Glutamatergic neuron (in vitro differentiated cells): ENCODE data around the gene MSX1. TPM values are rescaled to one million over a fixed set of nuclear protein-coding genes. Genes with fewer than 3 reads are reported as not detected.

Experiments used
- DNase-seq: peaks from one replicate; pipeline ENCODE4 v3.0.0; 2022
- H3K27ac Mint-ChIP-seq: one replicate; pipeline ENCODE4 v1.8.0; 2020; ENCODE audit warnings: mild to moderate bottlenecking, mixed read lengths, inconsistent platforms; ENCODE audit not compliant: unreplicated experiment
- H3K27me3 Mint-ChIP-seq: one replicate; pipeline ENCODE4 v1.8.0; 2020; ENCODE audit warnings: mild to moderate bottlenecking, moderate library complexity, mixed read lengths, inconsistent platforms; ENCODE audit not compliant: unreplicated experiment
- H3K36me3 Mint-ChIP-seq: one replicate; pipeline ENCODE4 v1.8.0; 2020; ENCODE audit warnings: mild to moderate bottlenecking, mixed read lengths, inconsistent platforms; ENCODE audit not compliant: unreplicated experiment
- H3K4me1 Mint-ChIP-seq: one replicate; pipeline ENCODE4 v1.8.0; 2020; ENCODE audit warnings: mild to moderate bottlenecking, low read depth, mixed read lengths, inconsistent platforms; ENCODE audit not compliant: unreplicated experiment
- H3K4me3 Mint-ChIP-seq: one replicate; pipeline ENCODE4 v1.8.0; 2020; ENCODE audit warnings: mild to moderate bottlenecking, mixed read lengths, inconsistent platforms; ENCODE audit not compliant: unreplicated experiment
- H3K9me3 Mint-ChIP-seq: one replicate; pipeline ENCODE4 v1.8.0; 2020; ENCODE audit warnings: mild to moderate bottlenecking, moderate library complexity, mixed read lengths, inconsistent platforms; ENCODE audit not compliant: unreplicated experiment
- CTCF ChIP-seq: fragments of 200-600 bp; sonication (generic); IDR thresholded peaks from one replicate; pipeline ENCODE4 v1.5.0; 2021; ENCODE audit not compliant: partially characterized antibody, unreplicated experiment
- total RNA-seq: library from RNA; stranded (reverse); fragmentation: NEBNext Ultra II Directional; extraction: Animal tissue kit (Norgen Biotek cat#: 25700); gene quantifications from one replicate; pipeline ENCODE4 v1.2.1, GENCODE V29; 2021; ENCODE audit not compliant: unreplicated experiment

The MSX1 gene
- total RNA-seq, 1 donor from 2014 or later: 0.22 TPM

- peaks cover 8% of the 10 kb centered on the region for H3K36me3 Mint-ChIP-seq
- no peak for DNase-seq
- TF ChIP-seq CTCF: no peak
- peaks cover 2% of the 10 kb centered on the region for H3K9me3 Mint-ChIP-seq
- peaks cover 7% of the 10 kb centered on the region for H3K4me1 Mint-ChIP-seq
- H3K27ac Mint-ChIP-seq: no peak overlapping the region
- H3K27me3 Mint-ChIP-seq: peaks cover 39% of the 10 kb centered on the region
- peak overlapping the region; percentile 57 for H3K4me3 Mint-ChIP-seq
Measured at GRCh38 chr4:4869731-4870571, 10.5 kb downstream of the MSX1 start.

DNA sequence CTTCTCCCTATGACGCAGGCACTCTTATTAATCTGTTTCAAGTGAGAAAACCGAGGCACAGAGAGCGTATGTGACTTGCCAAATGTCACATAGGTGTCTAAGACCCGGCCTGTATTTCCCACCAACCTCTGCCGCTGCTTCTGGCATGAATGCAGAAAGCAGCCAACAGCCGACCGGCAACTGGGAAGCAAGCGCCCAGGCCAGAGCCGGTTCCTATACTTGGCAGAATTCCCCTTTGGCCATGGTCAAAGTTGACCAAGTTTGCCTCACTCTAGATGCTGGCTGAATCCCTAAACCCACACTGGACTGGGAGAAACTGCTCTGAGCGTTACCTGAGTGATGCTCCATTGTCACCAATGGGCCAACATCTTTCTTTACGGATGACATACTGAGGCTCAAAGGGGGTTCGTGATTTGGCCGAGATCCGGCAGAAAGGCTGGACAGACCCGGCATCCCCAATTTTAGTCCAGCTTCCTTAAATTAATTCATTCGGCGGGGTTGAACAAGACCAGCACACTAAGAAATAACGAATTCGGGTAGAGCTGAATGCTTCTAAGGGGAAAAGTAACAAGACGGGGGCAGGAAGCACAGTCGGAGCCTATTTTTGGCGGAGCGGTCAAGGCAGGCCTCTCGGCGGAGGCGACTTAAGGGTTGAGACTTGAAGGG, 11.2 kb downstream of the MSX1 start:
- peaks cover 43% of the 10 kb centered on the region for H3K27me3 Mint-ChIP-seq
- H3K27ac Mint-ChIP-seq: no peak overlapping the region
- no peak for DNase-seq
- no peak for TF ChIP-seq CTCF
- peak overlapping the region; percentile 57 for H3K4me3 Mint-ChIP-seq
- peaks cover 8% of the 10 kb centered on the region for H3K36me3 Mint-ChIP-seq
- H3K4me1 Mint-ChIP-seq: peaks cover 7% of the 10 kb centered on the region
- peaks cover 2% of the 10 kb centered on the region for H3K9me3 Mint-ChIP-seq

DNA sequence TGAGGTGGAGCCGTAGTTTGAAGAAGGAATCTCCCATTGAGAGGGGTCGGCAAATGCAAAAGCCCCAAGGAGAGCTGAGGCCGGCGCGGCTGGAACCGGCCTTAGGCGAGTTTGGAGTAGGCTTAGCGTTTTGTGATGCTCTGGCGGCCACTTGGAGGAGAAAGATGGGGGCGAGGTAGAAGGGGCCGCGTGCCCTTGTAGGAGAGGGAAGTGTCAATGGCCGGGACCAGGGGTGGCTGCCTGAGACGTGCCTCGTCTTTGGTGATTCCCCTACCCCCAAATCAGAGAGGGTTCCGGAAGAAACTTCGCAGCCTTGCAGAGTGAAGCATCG, 11.7 kb downstream of the MSX1 start:
- Mint-ChIP-seq H3K4me3 (no peak overlapping the region), H3K36me3 (peaks cover 5% of the 10 kb centered on the region), H3K27me3 (peaks cover 43% of the 10 kb centered on the region), H3K27ac (no peak overlapping the region), H3K9me3 (peaks cover 2% of the 10 kb centered on the region), H3K4me1 (peaks cover 5% of the 10 kb centered on the region)
- no peak for TF ChIP-seq CTCF
- no peak for DNase-seq

DNA sequence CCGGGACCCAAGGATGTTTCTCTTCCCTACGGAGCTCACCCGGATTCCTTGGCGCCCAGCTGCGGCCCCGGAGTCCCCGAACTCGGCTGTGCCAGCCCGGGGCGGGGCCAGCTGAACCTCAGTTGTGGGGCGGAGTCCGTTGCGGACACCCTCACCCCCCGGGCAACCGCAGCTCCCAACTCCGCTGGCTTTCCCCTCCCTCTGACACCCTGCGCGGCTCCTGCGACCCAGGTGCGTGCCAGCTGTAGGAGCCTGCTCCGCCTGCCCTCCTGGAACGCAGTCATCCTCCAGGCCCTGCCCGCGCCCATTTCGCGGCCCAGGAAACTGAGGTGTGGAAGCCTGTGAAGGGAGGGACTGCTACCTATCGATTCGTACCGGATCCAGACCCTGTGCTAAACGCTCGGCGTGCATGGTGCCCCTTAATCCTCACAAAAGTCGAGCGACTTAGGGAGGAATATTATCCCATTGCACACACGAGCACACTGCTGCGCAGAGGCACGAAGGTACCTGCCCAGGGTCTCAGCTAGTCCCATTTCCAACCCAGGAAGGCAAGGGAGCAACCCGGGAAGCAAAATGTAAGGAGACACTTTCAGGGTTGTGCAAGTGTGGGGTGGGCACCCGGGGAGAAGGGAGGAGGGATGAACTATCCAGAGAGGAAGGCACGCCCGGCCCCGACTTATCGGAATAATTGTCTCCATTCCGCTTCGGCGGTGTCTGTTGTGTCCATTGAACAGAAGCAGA, 12.3 kb downstream of the MSX1 start:
- no peaks in the 10 kb centered on the region for H3K9me3 Mint-ChIP-seq
- no peak for TF ChIP-seq CTCF
- no peak for DNase-seq
- no peak overlapping the region for H3K27ac Mint-ChIP-seq
- peaks cover 39% of the 10 kb centered on the region for H3K27me3 Mint-ChIP-seq
- H3K36me3 Mint-ChIP-seq: peaks cover 4% of the 10 kb centered on the region
- H3K4me3 Mint-ChIP-seq: no peak overlapping the region
- peaks cover 5% of the 10 kb centered on the region for H3K4me1 Mint-ChIP-seq
